Gastrocnemius medialis (tissue), 4 donors: ENCODE measurements around the gene EIPR1. TPM values are rescaled to one million over a fixed set of nuclear protein-coding genes. Genes with fewer than 3 reads are reported as not detected.

Experiments used
- ATAC-seq, 2 donors: fragments of 150-250 bp; one replicate each; pipeline ENCODE4 v1.9.1; 2016
- DNase-seq, 2 donors: peaks; one replicate each; pipeline ENCODE4 v3.0.0-alpha.2; 2019
- H3K27ac ChIP-seq, 4 donors: fragments of 200-600 bp; sonication (generic); 1 replicate in 1 of 4; 2 replicates in 3 of 4; pipeline ENCODE4 v1.5.1; 2016 to 2018; ENCODE audit warnings: mild to moderate bottlenecking in 2 of 4, moderate library complexity in 1 of 4
- H3K27me3 ChIP-seq, 3 donors: fragments of 200-600 bp; sonication (generic) in 2 of 3; 1 replicate in 1 of 3; 2 replicates in 2 of 3; pipeline versions ENCODE4 v1.5.1 to v1.6.0; 2016 to 2019; ENCODE audit warnings: mild to moderate bottlenecking in 1 of 3, moderate library complexity in 1 of 3
- H3K36me3 ChIP-seq, 2 donors: fragments of 200-600 bp; sonication (generic) in 1 of 2; one replicate each; pipeline ENCODE4 v1.5.1; 2017 to 2018
- H3K4me1 ChIP-seq, 2 donors: fragments of 200-600 bp; sonication (generic) in 1 of 2; one replicate each; pipeline ENCODE4 v1.5.1; 2016 to 2017; ENCODE audit warnings: mild to moderate bottlenecking in 2 of 2
- H3K4me3 ChIP-seq, 4 donors: fragments of 200-600 bp; sonication (generic) in 3 of 4; 1 replicate in 1 of 4; 2 replicates in 3 of 4; pipeline ENCODE4 v1.5.1; 2016 to 2019; ENCODE audit warnings: mild to moderate bottlenecking in 2 of 4
- H3K9me3 ChIP-seq, 3 donors: fragments of 200-600 bp; sonication (generic) in 2 of 3; 1 replicate in 1 of 3; 2 replicates in 2 of 3; pipeline ENCODE4 v1.5.1; 2016 to 2019
- POLR2A ChIP-seq, 2 donors: fragments of 450-650 bp; IDR thresholded peaks; one replicate each; pipeline ENCODE4 v1.6.1; 2017; ENCODE audit warnings: antibody characterized with exemption in 2 of 2, mild to moderate bottlenecking in 2 of 2, moderate library complexity in 2 of 2
- in situ Hi-C, 4 donors: fragments of 200-750 bp; cut with MboI; loops; one replicate each; pipeline versions ENCODE4 v1.15.0 to v1.8.0; 2017; ENCODE audit warnings: low sequenced_read_pairs in 4 of 4
- intact Hi-C: fragments of 100-400 bp; cut with DNase I; formaldehyde crosslinking; loops from one replicate; pipeline ENCODE4 v1.15.1; 2023; ENCODE audit warnings: low total_unique reads
- total RNA-seq, 4 donors: library from RNA; depleted of rRNA; stranded (reverse); fragments of >200 nt; gene quantifications; one replicate each; pipeline versions ENCODE4 v1.1.0 to v1.2.3, GENCODE V29; 2016
- TF ChIP-seq, protein P1 (sequence below), 5 experiments: fragments of 450-650 bp in 3 of 5; fragments of 200-600 bp in 2 of 5; sonication (generic) in 2 of 5; IDR thresholded peaks in 4 of 5; conservative IDR thresholded peaks in 1 of 5; 1 replicate in 4 of 5; 2 replicates in 1 of 5; pipeline ENCODE4 v1.5.1; 2016 to 2019; ENCODE audit warnings: antibody characterized with exemption in 5 of 5, mild to moderate bottlenecking in 3 of 5, moderate library complexity in 3 of 5

EIPR1 gene
- total RNA-seq, 4 donors from 2014 or later: 23.2 to 30.5 (median 24.4) TPM

DNA sequence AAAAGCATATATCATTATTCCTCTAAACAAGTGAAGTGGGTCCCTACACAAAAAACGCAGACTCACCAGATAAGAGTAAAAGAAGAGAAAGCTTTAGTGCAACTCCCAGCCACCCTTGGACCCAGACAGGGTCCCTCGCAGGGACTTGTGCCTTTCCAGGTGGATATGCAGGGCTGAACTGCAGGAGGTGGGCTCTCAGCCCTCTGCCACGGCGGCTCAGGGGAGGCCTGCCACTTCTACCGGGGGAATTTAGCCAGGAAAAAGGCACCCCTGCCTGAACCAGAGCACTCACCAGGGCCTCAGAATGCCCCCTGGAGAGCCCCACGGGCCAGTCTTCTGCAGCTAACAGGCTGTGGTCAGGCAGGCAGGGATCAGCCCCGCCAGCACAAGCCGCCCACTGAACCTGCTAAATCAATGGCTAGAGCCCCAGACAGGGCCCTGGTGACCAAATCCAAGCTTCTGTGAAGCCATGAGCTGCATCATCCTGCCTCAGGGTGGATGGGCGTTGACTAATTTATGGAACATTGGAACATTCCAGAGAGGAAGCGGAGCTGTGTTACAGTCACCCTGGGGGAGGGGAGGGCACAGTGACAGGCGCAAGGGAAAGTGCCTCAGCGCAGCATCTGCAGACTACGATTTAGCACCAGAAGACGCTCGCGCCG, 209.3 kb downstream of the EIPR1 start:
- Histone ChIP-seq H3K36me3 (no peaks in the 10 kb centered on the region), H3K4me3 (no peak overlapping the region), H3K27me3 (no peaks in the 10 kb centered on the region), H3K27ac (no peak overlapping the region), H3K4me1 (no peaks in the 10 kb centered on the region), H3K9me3 (no peaks in the 10 kb centered on the region)
- intact Hi-C loops (no loop called here), in situ Hi-C loops (no loop called here)
- ATAC-seq (no peak), DNase-seq (no peak)
- no peak for TF ChIP-seq POLR2A (IDR thresholded peaks at IDR 0.05)
- TF ChIP-seq, protein P1, sequence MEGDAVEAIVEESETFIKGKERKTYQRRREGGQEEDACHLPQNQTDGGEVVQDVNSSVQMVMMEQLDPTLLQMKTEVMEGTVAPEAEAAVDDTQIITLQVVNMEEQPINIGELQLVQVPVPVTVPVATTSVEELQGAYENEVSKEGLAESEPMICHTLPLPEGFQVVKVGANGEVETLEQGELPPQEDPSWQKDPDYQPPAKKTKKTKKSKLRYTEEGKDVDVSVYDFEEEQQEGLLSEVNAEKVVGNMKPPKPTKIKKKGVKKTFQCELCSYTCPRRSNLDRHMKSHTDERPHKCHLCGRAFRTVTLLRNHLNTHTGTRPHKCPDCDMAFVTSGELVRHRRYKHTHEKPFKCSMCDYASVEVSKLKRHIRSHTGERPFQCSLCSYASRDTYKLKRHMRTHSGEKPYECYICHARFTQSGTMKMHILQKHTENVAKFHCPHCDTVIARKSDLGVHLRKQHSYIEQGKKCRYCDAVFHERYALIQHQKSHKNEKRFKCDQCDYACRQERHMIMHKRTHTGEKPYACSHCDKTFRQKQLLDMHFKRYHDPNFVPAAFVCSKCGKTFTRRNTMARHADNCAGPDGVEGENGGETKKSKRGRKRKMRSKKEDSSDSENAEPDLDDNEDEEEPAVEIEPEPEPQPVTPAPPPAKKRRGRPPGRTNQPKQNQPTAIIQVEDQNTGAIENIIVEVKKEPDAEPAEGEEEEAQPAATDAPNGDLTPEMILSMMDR (IDR thresholded peaks at IDR 0.05 in 4 of 5, conservative IDR thresholded peaks at IDR 0.05 in 1 of 5): no peak

DNA sequence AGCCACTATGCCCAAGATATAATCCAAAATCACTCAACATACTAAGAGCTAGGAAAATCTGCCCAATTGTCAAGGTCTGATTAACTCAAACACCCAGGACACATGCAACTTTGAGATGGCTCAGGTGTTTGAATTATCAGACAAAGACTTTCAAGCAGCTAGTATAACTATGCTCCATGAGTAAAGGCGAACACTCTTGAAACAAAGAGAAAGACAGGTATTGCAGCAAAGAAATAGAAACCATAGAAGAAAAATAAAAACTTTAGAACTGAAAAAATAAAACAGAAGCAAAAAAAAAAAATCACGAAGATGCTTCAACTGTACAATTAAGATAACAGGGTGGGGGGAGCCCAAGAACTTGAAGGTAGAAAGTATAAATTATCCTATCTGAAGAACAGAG, 214.2 kb downstream of the EIPR1 start:
- no peak overlapping the region for H3K27ac ChIP-seq
- H3K4me1 ChIP-seq: no peaks in the 10 kb centered on the region
- TF ChIP-seq, protein P1 (IDR thresholded peaks at IDR 0.05 in 4 of 5, conservative IDR thresholded peaks at IDR 0.05 in 1 of 5): no peak
- no peak for TF ChIP-seq POLR2A (IDR thresholded peaks at IDR 0.05)
- H3K27me3 ChIP-seq: no peaks in the 10 kb centered on the region
- no peaks in the 10 kb centered on the region for H3K36me3 ChIP-seq
- no peak for DNase-seq
- no peaks in the 10 kb centered on the region for H3K9me3 ChIP-seq
- intact Hi-C loops: no loop called here
- ATAC-seq: no peak
- in situ Hi-C loops: no loop called here
- no peak overlapping the region for H3K4me3 ChIP-seq

DNA sequence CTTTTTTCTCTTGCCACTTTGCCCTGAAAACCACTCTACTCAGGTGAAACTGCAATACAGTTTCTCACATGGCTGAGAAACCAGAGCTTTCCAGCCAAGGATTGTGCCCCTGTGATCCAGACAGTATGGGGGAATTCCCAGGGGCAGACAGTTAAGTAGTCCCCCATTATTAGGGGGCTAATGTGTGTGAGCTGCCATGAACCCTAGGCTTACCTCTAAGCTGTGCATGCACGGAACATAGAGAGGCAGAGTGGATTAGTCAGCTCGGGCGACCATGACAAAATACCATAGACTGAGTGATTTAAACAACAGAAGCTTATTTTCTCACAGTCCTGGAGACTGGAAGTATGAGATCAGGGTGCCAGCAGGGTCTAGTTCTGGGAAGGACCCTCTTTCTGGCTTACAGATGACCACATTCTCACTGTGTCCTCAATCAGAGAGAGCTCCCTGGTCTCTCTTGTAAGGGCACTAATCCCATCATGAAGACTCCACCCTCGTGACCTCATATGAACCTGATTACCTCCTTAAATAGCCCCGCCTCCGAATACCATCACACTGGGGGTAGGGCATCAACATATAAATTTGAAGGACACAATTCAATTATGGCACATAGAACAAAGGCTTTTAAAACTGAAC, 215.1 kb downstream of the EIPR1 start:
- intact Hi-C loops (no loop called here), in situ Hi-C loops (no loop called here)
- H3K9me3 ChIP-seq: no peaks in the 10 kb centered on the region
- no peaks in the 10 kb centered on the region for H3K4me1 ChIP-seq
- H3K27ac ChIP-seq: no peak overlapping the region
- ATAC-seq (no peak), DNase-seq (no peak)
- H3K27me3 ChIP-seq: no peaks in the 10 kb centered on the region
- H3K4me3 ChIP-seq: no peak overlapping the region
- no peaks in the 10 kb centered on the region for H3K36me3 ChIP-seq
- TF ChIP-seq, protein P1 (IDR thresholded peaks at IDR 0.05 in 4 of 5, conservative IDR thresholded peaks at IDR 0.05 in 1 of 5): no peak
- TF ChIP-seq POLR2A (IDR thresholded peaks at IDR 0.05): no peak

DNA sequence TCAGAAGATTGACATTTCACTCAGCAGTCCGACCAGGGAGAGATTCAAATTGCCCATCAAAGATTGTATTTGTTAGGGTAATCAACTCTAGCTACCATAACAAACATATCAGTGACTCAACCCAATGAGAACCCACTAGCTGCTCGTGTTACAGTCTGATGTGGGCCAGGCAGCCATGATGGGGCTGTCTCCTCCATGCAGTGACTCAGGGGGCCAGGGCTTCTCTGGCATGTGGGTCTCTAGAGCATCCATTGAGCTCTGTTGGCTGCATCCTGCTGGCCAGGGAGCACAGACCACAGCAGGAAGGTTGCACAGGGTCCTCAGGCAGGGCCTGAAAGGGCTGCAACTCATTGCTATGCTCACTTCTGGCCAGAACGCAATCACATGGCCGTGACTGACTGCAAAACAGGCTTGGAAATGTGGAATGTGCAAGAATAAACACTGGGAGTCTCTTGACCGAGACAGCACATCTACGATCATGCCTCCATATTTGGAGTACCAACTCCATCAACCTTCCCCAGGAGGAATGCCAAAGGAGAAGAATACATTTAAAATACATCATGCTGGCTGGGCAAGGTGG, 216.8 kb downstream of the EIPR1 start:
- ATAC-seq (no peak), DNase-seq (no peak)
- in situ Hi-C loops: no loop called here
- Histone ChIP-seq H3K27me3 (no peaks in the 10 kb centered on the region), H3K4me1 (no peaks in the 10 kb centered on the region), H3K27ac (no peak overlapping the region), H3K9me3 (no peaks in the 10 kb centered on the region), H3K4me3 (no peak overlapping the region), H3K36me3 (no peaks in the 10 kb centered on the region)
- intact Hi-C loops: no loop called here
- TF ChIP-seq, protein P1 (IDR thresholded peaks at IDR 0.05 in 4 of 5, conservative IDR thresholded peaks at IDR 0.05 in 1 of 5): no peak
- no peak for TF ChIP-seq POLR2A (IDR thresholded peaks at IDR 0.05)
